Psoas muscle (tissue), 8 donors: Measurements from ENCODE around the gene WDR17. TPM values are rescaled to one million over a fixed set of nuclear protein-coding genes. Genes with fewer than 3 reads are reported as not detected.

Experiments
- ATAC-seq, 4 donors: fragments of 200-7000 bp; cut with Tn5 transposase; one replicate each; pipeline ENCODE4 v1.9.1; 2020; ENCODE audit warnings: moderate library complexity in 3 of 4, mild to moderate bottlenecking in 2 of 4
- DNase-seq, 2 donors: peaks; one replicate each; pipeline ENCODE4 v3.0.0-alpha.2; 2020
- H3K27ac ChIP-seq: fragments of 200-600 bp; one replicate; pipeline ENCODE4 v1.8.0; 2022
- H3K27me3 ChIP-seq, 3 donors: fragments of 200-600 bp in 1 of 3; one replicate each; pipeline versions ENCODE4 v1.6.1 to v1.8.0; 2013 to 2022; ENCODE audit warnings: low read length in 2 of 3, mild to moderate bottlenecking in 2 of 3, moderate library complexity in 1 of 3; ENCODE audit not compliant: insufficient read depth in 3 of 3
- H3K36me3 ChIP-seq, 2 donors: fragments of 200-600 bp in 1 of 2; one replicate each; pipeline versions ENCODE4 v1.6.1 to v1.8.0; 2013 to 2022; ENCODE audit warnings: low read depth in 1 of 2, mild to moderate bottlenecking in 1 of 2, moderate library complexity in 1 of 2; ENCODE audit not compliant: insufficient read depth in 1 of 2
- H3K4me1 ChIP-seq: fragments of 200-600 bp; one replicate; pipeline ENCODE4 v1.8.0; 2022
- H3K4me3 ChIP-seq: fragments of 200-600 bp; one replicate; pipeline ENCODE4 v1.8.0; 2022; ENCODE audit warnings: mild to moderate bottlenecking
- H3K9me3 ChIP-seq: fragments of 200-600 bp; one replicate; pipeline ENCODE4 v1.8.0; 2022
- WGBS, 3 donors: extraction: QIAGEN DNeasy Blood & Tissue Kit; methylation state at CpG; one replicate each; pipeline versions ENCODE4 v1.1.6 to v1.1.7; 2013; 5-methylcytosine and 5-hydroxymethylcytosine counted together
- intact Hi-C, 2 donors: fragments of 100-400 bp; cut with DNase I; formaldehyde crosslinking; loops; one replicate each; pipeline versions ENCODE4 v1.11.0 to v1.14.2; 2022
- polyA plus RNA-seq, 3 donors: library from polyadenylated mRNA; stranded (reverse); fragments of 200-250 nt; gene quantifications; one replicate each; pipeline ENCODE4 v1.2.3, GENCODE V29; 2013
- total RNA-seq, 4 donors: library from RNA; stranded (reverse); fragmentation: NEBNext Ultra II Directional in 2 of 4; extraction: Animal tissue kit (Norgen Biotek cat#: 25700) in 2 of 4; gene quantifications; one replicate each; pipeline versions ENCODE4 v1.2.1 to v1.2.4, GENCODE V29; 2021 to 2023
- TF ChIP-seq, protein P1 (sequence below): fragments of 200-600 bp; IDR thresholded peaks from one replicate; pipeline ENCODE4 v1.8.0; 2022; ENCODE audit warnings: antibody characterized with exemption
- donor health status: healthy with polysubstance abuse.
- donor health status: DM: no; HTN: no; CAD: no; lungs with moderate emphysema.
- donor health status: Bipolar disorder and iron deficiency.
- donor health status: healthy.
- donor health status: DM: yes; HTN: yes; CAD: no.
- donor health status: DM: no; HTN: no; CAD: no.
- donor health status: DM: no; HTN: no; CAD: no.
- donor health status: DM: yes; HTN: yes; CAD: no.

Gene WDR17
- total and polyA plus RNA-seq, 7 donors: 0.08 to 0.75 (median 0.46) TPM

DNA sequence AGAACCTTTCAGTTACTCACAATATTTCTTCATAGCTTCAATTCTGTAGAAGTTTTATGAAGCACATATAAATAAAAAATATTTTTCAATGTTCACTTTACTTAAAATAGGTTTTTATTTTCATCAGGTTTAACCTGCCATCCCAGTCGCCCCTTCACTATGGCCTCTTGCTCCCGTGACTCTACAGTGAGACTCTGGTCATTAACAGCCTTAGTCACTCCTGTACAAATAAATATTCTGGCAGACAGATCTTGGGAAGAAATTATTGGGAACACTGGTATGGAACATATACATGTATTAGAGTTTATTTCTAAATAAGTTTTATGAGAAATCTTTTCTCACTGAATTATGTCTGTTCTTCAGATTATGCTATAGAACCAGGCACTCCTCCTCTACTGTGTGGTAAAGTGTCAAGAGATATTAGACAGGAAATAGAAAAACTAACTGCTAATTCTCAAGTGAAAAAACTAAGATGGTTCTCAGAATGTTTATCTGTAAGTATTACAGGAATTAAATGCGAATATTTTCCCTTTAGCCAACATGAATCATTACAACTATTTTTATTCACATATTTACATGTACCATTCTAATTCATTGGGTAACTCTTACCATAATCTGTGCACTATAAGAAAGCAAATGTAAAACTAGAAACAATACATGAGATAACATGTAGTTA, 84.2 kb downstream of the WDR17 start:
- DNase-seq: no peak
- TF ChIP-seq, protein P1, sequence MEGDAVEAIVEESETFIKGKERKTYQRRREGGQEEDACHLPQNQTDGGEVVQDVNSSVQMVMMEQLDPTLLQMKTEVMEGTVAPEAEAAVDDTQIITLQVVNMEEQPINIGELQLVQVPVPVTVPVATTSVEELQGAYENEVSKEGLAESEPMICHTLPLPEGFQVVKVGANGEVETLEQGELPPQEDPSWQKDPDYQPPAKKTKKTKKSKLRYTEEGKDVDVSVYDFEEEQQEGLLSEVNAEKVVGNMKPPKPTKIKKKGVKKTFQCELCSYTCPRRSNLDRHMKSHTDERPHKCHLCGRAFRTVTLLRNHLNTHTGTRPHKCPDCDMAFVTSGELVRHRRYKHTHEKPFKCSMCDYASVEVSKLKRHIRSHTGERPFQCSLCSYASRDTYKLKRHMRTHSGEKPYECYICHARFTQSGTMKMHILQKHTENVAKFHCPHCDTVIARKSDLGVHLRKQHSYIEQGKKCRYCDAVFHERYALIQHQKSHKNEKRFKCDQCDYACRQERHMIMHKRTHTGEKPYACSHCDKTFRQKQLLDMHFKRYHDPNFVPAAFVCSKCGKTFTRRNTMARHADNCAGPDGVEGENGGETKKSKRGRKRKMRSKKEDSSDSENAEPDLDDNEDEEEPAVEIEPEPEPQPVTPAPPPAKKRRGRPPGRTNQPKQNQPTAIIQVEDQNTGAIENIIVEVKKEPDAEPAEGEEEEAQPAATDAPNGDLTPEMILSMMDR: no peak
- 76 to 87% (median 79%) methylated on average over 3 of the region's 3 CpGs for WGBS, 3 donors
- Histone ChIP-seq H3K36me3 (no peaks in the 10 kb centered on the region), H3K27ac (no peak overlapping the region), H3K9me3 (no peaks in the 10 kb centered on the region), H3K27me3 (no peaks in the 10 kb centered on the region), H3K4me1 (peaks cover 2% of the 10 kb centered on the region), H3K4me3 (no peak overlapping the region)
- peak in 3 of 4 donors; percentile 15 to 54 (median 27) for ATAC-seq
- intact Hi-C loops: loop anchor here (1.0 to 10.0 kb wide), 6 partner anchors 42 to 192 kb away; no protein-coding TSS in a partner anchor

DNA sequence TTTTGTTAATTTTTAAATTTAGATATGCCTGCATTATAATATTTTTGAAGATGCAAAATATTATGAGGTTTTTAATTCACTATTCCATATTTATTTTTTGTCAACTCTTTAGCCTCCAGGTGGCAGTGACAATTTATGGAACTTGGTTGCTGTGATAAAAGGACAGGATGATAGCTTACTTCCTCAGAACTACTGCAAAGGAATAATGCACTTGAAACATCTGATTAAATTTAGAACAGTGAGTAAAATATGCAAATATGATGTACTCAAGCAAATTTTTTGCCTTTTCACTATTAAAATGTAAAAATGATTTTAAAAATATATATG, 84.7 kb downstream of the WDR17 start:
- Histone ChIP-seq H3K27me3 (no peaks in the 10 kb centered on the region), H3K9me3 (no peaks in the 10 kb centered on the region), H3K4me1 (peaks cover 2% of the 10 kb centered on the region), H3K4me3 (no peak overlapping the region), H3K27ac (peak overlapping the region; percentile 48), H3K36me3 (no peaks in the 10 kb centered on the region)
- intact Hi-C loops: loop anchor here (1.0 to 10.0 kb wide), 4 partner anchors 42 to 170 kb away; no protein-coding TSS in a partner anchor
- TF ChIP-seq, protein P1: peak; percentile 60
- ATAC-seq: peak; percentile 63 to 94 (median 80)
- no peak for DNase-seq

DNA sequence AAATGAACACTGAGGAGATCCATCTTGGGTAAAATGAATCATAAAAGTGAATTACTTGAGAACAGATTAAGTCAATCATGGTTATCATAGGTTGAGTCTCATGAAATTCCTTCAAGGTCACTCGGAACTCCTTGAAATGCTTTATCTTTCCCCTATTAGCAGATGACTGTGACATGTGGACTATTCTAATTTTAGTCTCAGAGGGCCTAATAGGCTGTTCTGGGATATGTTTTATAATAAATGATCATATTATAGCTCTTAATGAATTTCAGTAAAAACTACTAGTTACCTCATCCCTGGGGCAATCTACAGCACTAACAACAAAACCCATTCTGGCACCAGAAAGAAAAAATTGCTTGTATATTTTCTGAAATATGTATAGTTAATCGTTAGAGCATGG, 85.1 kb downstream of the WDR17 start:
- 54 to 58% (median 55%) methylated on average over 2 of the region's 2 CpGs for WGBS, 3 donors
- Histone ChIP-seq H3K4me3 (no peak overlapping the region), H3K27me3 (no peaks in the 10 kb centered on the region), H3K27ac (peak overlapping the region; percentile 48), H3K4me1 (peaks cover 2% of the 10 kb centered on the region), H3K9me3 (no peaks in the 10 kb centered on the region), H3K36me3 (no peaks in the 10 kb centered on the region)
- TF ChIP-seq, protein P1: no peak
- intact Hi-C loops: loop anchor here (1.0 to 10.0 kb wide), 4 partner anchors 42 to 170 kb away; no protein-coding TSS in a partner anchor
- DNase-seq (no peak), ATAC-seq (peak in 3 of 4 donors; percentile 26 to 63 (median 55))

DNA sequence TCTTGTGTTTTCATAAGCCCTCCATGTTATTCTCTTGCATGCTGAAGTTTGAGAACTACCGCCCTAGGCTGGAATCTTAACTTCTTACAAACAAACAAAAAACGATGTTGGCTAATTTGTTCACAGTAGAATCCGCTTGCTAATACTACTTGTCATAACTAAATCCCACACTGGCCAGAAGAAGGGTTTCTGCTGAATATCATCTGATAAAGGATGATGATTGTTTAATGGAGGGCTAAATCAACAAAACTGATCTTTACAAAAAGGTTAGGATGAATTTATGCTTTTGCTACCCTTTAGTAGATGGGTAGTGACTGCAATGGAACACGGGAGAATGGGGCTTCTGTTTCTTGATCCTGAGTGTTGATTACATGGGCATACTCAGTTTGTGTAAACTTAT, 87.5 kb downstream of the WDR17 start:
- no peak for DNase-seq
- ATAC-seq: no peak
- TF ChIP-seq, protein P1: no peak
- Histone ChIP-seq H3K4me3 (no peak overlapping the region), H3K4me1 (peaks cover 10% of the 10 kb centered on the region), H3K27ac (no peak overlapping the region), H3K36me3 (no peaks in the 10 kb centered on the region), H3K9me3 (no peaks in the 10 kb centered on the region), H3K27me3 (no peaks in the 10 kb centered on the region)
- intact Hi-C loops: loop anchor here (5.0 to 10.0 kb wide), 2 partner anchors 39 to 62 kb away; no protein-coding TSS in a partner anchor
- 86 to 94% (median 91%) methylated on average over 4 of the region's 4 CpGs for WGBS, 3 donors
